Gastrocnemius medialis (tissue), 4 donors: Measurements from ENCODE around the gene PDE8A.

Source experiments
- CTCF ChIP-seq, 5 experiments: fragments of 450-650 bp in 3 of 5; fragments of 200-600 bp in 2 of 5; sonication (generic) in 2 of 5; IDR thresholded peaks in 4 of 5; conservative IDR thresholded peaks in 1 of 5; 1 replicate in 4 of 5; 2 replicates in 1 of 5; pipeline ENCODE4 v1.5.1; 2016 to 2019; ENCODE audit warnings: antibody characterized with exemption in 5 of 5, mild to moderate bottlenecking in 3 of 5, moderate library complexity in 3 of 5
- POLR2A ChIP-seq, 2 donors: fragments of 450-650 bp; IDR thresholded peaks; one replicate each; pipeline ENCODE4 v1.6.1; 2017; ENCODE audit warnings: antibody characterized with exemption in 2 of 2, mild to moderate bottlenecking in 2 of 2, moderate library complexity in 2 of 2

- TF ChIP-seq POLR2A (IDR thresholded peaks at IDR 0.05): no peak
- TF ChIP-seq CTCF (IDR thresholded peaks at IDR 0.05 in 4 of 5, conservative IDR thresholded peaks at IDR 0.05 in 1 of 5): no peak
Observed at GRCh38 chr15:84949043-84949442, 32.6 kb upstream of the PDE8A start.
